GM21423 (cell line): Measurements from ENCODE around the gene PRSS36.

Experiments
- ATAC-seq: cut with Tn5 transposase; IDR thresholded peaks from one replicate; pipeline ENCODE4 v1.9.1; 2021; ENCODE audit warnings: mild to moderate bottlenecking, moderate library complexity; ENCODE audit not compliant: unreplicated experiment

The PRSS36 gene

DNA sequence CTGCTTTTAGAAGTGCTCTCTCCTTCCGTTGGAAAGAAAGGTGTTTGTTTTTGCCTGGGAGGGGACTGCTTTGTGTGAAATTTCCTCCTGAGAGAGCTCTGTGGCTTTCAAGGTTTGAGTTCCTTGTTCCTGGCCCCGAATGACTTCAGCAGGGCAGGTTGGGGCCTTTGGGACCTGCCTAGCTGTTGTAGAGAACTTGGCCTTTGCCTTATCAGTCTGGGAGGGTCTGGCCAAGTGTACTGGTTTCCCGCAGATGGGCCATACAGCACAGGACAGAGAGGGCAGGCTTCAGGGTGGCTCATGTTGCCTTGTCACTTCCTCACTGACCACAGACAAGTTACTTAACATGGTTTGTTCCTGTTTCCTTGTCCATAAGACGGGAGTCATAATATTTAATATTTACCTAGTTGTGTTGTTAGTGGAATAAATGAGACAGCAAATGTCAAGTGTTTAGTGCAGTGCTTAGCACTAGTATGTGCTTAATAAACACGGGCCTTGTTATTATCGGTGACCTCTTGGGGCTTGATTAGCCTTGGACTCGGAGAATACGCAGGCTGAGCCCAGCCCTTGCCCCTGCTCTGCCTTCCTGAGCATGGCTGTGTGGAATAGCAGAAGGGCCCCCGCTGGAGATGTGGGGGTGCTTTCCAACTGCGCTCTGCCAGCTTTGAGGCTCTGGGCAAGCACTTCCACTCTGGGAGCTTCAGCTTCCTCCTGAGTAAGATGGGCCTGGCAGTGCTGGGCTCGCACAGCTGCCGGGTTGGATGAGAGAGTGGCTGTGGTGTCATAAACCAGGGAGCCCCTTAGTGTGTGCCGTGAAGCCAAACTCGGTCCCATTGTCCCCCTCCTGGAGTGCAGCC is 20.9 kb downstream of the PRSS36 start:
- no peak for ATAC-seq

GRCh38 chr16:31127182-31127581 is 22.7 kb downstream of the PRSS36 start:
- no peak for ATAC-seq

DNA sequence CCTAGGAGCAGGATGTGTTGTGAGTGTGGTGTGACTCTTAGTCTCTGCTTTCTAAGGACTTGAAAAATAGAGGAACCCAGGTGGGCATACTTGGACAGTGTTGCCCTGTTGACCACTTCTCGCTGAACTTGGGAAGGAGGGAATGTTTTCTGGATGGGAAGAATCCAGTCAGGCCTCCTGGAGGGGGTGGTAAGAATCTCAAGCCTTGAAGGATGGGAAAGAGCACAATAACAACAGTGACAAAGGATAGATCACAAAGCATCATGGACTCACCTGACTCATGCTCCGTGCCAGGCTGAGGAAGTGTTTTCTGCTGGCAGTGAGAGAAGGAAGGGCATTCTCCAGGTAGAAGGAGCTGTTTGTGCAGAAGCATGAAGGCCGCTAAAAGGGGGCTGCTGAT is 24.0 kb downstream of the PRSS36 start:
- no peak for ATAC-seq

- ATAC-seq: no peak
Observed at GRCh38 chr16:31120129-31120528, 29.7 kb downstream of the PRSS36 start.

DNA sequence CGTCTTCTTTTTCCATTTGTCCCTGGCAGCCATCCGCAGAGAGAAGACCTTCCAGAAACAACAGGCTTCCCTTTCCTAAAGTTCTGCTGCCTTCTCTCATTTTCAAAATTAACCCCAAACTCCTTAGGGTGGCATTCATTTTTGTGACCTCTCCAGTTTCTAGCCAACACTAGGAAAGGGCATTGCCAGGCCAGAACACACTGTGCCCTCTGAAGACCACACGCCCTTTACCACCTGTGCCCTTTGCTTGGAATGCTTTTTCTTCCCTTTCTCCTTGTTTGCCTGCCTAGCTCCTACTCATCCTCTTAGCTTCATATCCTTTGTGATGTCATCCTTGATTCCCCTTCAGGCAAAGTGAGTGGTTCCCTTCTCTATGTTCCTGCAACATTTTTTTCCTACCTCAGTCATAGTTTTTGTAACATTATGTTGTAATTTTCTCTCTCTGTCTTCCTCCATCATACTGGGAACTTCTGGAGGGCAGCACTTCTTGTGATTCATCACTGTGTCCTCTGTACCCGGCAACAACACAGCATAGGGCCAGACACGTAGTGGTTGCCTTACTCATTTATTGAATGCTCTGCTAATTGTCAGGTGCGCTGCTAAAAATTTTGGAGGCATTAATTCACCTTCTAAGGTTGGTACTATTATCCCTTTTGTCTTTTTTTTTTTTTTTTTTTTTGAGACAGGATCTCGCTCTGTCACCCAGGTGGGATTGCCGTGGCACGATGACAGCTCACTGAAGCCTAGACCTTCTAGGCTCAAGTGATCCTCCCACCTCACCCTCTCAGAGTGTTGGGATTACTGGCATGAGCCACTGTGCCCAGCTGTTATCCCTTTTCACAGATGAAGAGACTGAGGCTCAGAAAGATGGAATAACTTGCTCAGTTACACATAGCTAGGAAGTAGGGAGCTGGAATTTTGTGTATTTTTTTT is 31.4 kb downstream of the PRSS36 start:
- no peak for ATAC-seq

DNA sequence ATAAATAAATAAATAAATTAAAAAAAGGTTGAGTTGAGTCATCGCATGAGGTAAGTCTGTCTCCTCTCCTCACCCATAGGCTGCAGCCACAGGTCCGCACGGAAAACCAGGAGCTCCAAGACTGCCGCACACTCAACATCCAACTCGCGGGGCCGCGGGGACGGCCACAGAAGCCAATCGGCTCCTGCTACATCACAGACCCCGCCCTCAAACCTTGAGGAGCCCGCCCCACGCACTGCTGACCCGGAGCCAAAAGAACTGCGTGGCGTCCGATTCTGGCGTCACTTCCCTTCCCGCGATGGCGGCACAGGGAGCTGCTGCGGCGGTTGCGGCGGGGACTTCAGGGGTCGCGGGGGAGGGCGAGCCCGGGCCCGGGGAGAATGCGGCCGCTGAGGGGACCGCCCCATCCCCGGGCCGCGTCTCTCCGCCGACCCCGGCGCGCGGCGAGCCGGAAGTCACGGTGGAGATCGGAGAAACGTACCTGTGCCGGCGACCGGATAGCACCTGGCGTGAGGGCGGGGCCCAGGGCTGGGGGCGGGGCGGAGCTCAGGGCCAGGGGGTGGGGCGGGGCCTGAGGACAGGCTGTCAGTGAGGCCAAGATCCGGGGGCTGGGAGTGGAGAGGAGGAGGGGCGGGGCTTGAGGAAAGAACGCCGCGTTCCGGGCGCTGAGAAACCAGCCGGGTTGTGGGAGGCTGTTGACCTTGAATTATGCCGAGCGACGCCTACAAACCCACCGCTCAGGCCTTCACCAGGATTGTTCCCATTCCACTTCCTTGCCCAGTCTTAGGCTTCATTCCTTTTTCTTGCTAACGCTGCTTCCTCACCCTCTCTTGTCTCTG is 32.3 kb downstream of the PRSS36 start, which contains the start of gene KAT8:
Gene KAT8, plus strand, starts transcription at position 281 of the 839 bp plus-strand sequence. Its CDS starts 18 bp downstream, at position 299.
- peak; percentile 85 for ATAC-seq

DNA sequence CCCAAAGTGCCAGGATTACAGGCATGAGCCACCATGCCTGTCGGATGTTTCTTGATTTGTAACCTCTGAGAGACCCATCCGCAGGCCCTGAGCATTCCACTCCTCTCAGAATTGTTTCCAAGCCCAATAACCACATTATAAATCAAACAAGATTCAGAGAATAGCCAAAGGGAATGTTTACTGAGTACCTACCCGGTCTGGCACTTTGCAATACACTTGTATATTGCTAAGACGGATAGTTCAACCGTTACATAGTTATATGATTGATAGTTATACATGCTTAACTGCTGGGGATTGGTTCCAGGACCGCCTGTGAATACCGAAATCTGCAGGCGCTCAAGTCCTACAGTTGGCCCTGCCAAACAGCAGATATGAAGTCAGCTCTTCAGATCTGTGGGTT is 35.4 kb downstream of the PRSS36 start:
- no peak for ATAC-seq

DNA sequence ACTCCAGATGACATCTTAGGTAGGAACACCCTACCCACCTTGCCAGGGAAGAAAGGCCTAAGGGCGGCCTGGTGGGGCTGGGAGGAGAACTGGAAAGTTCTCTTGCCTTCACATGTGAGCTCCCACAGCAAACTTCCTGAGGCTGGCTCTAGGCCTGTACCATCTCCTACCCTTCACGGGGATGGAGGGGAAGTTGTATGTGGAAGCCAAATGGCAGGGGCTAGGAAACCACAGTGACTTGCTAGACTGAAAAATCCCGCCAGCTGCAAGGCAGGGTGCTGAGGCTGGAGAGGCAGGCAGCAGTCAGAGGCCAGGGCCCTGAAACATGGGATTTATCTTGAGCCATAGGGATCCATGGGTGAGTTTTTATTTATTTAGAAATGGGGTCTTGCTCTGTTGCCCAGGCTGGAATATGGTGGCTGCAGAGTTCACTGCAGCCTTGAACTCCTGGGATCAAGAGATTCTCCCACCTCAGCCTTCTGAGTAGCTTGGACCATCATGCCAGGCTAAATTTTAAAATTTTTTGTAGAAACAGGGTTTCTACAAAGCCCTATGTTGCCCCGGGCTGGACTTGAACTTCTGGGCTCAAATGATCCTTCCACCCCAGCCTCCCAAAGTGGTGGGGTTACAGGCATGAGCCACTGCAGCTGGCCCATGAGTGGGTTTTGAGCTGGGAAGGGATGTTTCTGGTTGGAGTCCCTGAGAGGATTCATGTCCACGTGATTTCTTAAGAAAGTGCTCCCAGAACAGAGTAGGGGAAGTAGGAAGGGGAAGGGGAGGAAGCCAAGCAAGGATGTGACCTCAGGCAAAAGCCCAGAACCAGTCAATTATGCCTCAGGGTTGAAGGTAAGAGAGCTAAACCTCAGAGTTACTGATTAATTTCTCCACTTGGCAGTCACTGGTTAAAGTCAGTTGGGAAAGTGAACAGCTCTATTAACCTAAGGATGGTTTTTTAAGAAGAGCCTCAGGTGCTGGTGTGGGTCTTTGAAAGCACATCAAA is 36.4 kb downstream of the PRSS36 start:
- no peak for ATAC-seq

- no peak for ATAC-seq
Observed at GRCh38 chr16:31112711-31113110, 37.2 kb downstream of the PRSS36 start.

GRCh38 chr16:31111881-31112466 is 37.9 kb downstream of the PRSS36 start:
- no peak for ATAC-seq

DNA sequence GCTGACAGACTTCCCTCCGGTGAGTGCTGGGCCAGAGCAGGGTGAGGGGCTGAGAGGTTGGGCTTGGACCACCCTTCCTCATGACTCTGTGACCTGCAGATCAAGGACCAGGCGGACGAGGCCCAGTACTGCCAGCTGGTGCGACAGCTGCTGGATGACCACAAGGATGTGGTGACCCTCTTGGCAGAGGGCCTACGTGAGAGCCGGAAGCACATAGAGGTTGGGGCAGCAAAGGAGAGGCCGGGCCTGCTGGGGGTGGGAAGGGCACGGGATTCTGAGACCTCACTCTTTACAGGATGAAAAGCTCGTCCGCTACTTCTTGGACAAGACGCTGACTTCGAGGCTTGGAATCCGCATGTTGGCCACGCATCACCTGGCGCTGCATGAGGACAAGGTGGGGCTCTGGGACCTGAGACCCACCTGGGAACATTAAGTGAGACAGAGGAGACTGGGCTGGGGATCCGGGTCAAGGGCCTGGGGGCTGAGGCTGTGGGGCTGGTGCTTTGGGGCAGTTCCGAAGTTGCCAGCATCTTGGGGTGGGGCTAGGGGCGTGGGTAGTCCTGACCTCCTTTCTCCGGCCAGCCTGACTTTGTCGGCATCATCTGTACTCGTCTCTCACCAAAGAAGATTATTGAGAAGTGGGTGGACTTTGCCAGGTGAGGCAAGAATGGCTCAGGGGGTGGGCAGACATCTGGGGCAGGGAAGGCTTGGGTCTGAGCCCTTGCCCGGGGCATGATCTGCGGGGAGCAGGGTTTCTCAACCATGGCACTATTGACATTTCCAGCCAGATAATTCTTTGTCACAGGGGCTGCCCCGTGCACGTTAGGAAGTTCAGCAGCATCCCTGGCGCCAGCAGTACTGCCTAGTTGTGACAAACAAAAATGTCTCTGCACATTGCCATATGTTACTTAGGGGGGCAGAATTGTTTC is 39.5 kb downstream of the PRSS36 start:
- ATAC-seq: no peak

DNA sequence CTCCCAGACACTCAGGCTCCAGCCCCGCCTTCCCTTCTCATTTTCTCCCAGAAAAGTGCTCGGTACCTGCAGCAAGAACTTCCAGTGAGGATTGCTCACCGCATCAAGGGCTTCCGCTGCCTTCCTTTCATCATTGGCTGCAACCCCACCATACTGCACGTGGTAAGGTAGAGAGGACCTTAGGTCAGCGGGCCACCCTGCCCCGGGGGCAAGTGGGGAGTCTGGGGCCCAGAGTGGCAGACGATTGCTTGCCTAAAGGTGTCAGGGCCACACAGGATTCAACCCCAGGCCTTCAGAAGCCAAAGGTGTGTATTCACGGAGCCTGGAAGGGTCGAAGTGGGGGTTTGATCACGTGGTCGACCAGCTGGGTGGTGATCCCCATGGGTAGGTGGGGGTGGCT is 40.2 kb downstream of the PRSS36 start:
- no peak for ATAC-seq

DNA sequence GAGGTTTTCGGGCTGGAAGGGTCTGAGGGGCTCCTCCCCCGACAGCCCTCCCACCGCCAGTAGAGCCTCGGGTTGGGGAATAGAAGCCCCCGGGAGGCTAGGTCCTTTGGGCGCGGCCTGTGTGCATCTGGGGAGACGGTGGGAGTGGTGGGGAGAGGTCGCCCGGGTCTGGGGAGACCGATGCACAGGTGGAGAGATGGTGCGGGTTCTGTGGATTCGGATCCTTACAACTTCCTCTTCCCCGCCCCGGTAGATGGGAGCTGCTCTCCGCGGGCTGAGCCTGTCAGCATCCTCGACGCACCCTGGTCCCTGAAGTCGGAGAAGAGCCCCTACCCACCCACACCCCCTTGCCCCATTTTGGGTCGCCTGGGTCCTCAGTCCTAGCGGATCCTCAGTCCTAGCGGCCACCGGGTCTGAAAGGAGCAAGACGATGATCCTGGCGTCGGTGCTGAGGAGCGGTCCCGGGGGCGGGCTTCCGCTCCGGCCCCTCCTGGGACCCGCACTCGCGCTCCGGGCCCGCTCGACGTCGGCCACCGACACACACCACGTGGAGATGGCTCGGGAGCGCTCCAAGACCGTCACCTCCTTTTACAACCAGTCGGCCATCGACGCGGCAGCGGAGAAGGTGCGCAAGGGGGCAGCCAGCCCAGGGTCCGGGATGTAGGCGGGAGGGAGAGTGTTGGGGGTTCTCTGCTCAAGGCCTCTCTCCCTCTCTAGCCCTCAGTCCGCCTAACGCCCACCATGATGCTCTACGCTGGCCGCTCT is 40.9 kb downstream of the PRSS36 start:
- ATAC-seq: no peak

DNA sequence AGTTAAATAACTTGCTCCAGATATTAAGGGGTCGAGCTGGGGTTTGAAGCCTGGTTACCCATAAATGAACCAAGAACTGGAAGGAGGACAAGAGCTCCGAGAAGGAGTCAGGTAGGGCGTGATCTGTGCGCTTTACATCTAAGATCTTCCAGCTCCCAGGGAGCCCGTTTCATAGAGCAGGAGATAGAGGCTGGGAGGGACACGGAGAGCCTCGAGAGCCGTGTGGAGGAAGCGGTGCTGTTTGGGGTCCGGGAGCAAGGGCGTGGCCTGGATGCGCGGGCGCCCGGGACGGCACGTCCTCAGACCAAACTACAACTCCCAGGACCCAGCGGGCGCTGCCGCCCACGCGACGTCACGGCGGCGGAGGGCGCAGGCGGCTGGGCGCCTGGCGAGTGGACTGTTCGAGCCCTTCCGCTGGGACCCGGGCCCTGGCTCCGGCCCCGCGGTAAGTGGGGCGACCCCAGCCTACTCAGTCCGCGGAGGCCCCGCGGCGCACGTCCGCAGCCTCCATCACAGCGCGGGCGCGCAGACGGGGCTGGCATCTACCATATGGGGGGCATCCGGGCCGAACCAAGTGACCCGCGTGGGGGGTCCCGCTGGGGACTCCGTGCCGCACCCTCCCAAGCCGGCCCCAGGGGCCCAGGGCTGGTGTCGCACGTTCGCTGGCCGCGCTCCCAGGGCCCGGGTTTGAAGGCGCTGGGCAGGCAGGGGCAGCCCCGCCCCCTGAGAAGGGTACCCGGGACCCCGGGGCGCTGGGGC is 41.7 kb downstream of the PRSS36 start, which contains the start of gene BCKDK:
Gene BCKDK, plus strand, starts transcription at position 352 of the 759 bp plus-strand sequence. CDS start 838 bp downstream, outside the sequence.
- peak; percentile 83 for ATAC-seq

DNA sequence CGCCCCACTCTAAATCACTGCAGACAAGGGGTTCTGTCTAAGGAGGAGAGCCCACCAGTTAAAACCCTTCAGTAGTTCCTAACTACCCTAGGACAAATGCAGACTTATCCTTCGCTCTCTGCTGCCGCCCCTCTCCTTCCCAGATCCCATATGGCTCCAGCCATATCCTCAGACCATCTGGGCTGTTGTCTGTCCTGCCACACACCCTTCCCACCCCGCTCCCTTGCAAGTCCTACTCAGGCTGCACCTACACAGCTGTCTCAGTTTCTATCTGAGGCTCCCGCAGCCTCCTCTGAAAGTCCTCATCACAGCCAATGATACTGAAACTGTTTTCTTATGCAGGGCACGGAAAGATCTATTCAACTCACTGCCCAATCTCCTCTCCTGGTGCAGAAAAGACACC is 42.4 kb downstream of the PRSS36 start:
- peak; percentile 41 for ATAC-seq
